HG02588 (cell line): Measurements from ENCODE around the gene ANKRD13B.

Experiments used
- ATAC-seq: cut with Tn5 transposase; IDR thresholded peaks from one replicate; pipeline ENCODE4 v1.9.1; 2021; ENCODE audit warnings: mild to moderate bottlenecking, moderate library complexity; ENCODE audit not compliant: unreplicated experiment

ANKRD13B gene

GRCh38 chr17:29568331-29569244, 24.3 kb upstream of the ANKRD13B start, which contains the start of gene TP53I13:
TSS of gene TP53I13 (plus strand) at chr17:29568701. CDS start at chr17:29568759, 58 bp downstream.
- ATAC-seq: peak; percentile 36

- ATAC-seq: no peak
These were observed 23.5 kb upstream of the ANKRD13B start for GRCh38 chr17:29569245-29569950.

- ATAC-seq: no peak
These were observed 22.4 kb upstream of the ANKRD13B start for GRCh38 chr17:29570521-29570920.

GRCh38 chr17:29571486-29571882, 21.4 kb upstream of the ANKRD13B start:
- ATAC-seq: no peak

GRCh38 chr17:29571883-29572681, 20.9 kb upstream of the ANKRD13B start:
- no peak for ATAC-seq

GRCh38 chr17:29572691-29573557, 20.0 kb upstream of the ANKRD13B start:
- ATAC-seq: no peak

GRCh38 chr17:29573558-29573869, 19.4 kb upstream of the ANKRD13B start:
- ATAC-seq: no peak

- no peak for ATAC-seq
These were observed 18.8 kb upstream of the ANKRD13B start for GRCh38 chr17:29573871-29574731.

GRCh38 chr17:29574732-29575510, 18.0 kb upstream of the ANKRD13B start:
- no peak for ATAC-seq

GRCh38 chr17:29575511-29576213, 17.3 kb upstream of the ANKRD13B start:
- no peak for ATAC-seq

GRCh38 chr17:29576214-29577000, 16.5 kb upstream of the ANKRD13B start:
- ATAC-seq: no peak

GRCh38 chr17:29577001-29577370, 15.9 kb upstream of the ANKRD13B start:
- ATAC-seq: no peak

- no peak for ATAC-seq
These were observed 15.3 kb upstream of the ANKRD13B start for GRCh38 chr17:29577385-29578211.

- ATAC-seq: no peak
These were observed 14.1 kb upstream of the ANKRD13B start for GRCh38 chr17:29578626-29579485.
